EL (cell line): ENCODE measurements around the gene CACNA2D2.

Source experiments
- DNase-seq: peaks from one replicate; pipeline ENCODE4 v3.0.0-alpha.2; 2016

Gene CACNA2D2

DNA sequence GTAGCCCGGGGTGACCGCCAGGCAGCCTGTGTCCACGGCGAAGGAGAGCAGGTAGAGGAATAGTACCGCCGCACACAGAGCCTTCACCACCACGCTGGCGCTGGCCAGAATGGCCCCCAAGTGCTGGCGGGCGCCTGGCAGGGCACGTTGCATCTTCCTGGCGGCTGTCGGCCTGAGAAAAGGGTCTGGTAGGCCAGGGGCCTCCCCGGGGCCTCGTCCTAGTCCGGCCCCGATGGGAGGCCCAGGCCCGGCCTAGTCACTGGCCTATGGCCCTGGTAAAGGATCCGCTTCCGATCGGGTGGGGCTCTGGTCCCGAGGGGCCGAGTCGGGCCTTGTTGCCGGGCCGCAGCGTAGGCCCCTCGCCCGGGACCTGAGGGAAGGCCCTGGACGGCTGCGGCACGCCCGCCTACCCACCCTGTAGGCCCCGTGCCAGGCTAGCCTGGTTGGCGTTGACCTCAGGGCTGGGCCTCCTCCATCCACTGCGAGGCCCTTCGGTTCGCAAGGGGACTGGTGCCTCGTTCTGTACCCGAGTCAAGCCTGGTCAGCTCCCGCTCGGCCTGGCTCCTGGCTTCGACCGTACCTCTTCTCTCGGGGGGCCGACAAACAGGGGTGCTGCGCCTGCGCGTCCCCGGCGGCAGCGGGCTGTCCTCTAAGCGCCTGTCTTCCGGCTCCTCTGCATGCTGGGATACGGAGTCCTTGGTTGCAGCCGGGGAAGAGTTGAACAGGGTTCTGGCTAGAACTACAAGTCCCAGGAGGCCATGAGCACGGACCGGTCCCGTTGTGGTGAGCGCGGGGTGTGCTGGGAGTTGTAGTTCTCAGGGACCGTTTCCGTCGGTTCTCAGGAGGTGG, 144.3 kb downstream of the CACNA2D2 start, which contains the start of gene TMEM115:
TMEM115 (minus strand) TSS at position 611 of the 849 bp plus-strand sequence; CDS start at position 153, 458 bp downstream.
- peak; percentile 99 for DNase-seq

DNA sequence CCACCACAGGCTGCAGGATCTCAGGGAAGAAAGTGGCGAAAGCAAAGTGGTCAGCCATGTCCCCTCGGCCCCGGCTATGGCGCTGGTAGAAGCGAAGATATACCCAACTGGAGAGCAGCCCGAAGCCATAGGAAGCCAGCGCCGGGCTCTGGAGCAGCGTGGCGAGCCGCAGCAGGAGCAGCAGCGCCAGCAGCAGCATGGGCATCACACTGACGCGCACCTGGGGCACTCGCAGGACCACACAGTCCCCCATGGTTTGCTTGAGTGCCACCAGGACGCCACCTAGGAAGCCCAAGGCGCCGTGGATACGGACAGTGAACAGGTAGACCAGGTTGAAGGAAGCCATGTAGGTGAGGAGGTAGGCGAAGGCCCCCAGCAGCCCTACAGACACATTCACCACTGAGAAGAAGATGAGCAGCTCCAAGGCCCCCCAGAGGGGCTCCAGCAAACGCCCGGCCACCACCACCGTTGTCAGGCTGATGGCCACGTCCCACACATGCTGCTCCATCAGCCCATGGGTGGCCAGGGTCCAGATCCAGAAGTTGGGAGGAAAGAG, 145.0 kb downstream of the CACNA2D2 start:
- DNase-seq, result no peak

DNA sequence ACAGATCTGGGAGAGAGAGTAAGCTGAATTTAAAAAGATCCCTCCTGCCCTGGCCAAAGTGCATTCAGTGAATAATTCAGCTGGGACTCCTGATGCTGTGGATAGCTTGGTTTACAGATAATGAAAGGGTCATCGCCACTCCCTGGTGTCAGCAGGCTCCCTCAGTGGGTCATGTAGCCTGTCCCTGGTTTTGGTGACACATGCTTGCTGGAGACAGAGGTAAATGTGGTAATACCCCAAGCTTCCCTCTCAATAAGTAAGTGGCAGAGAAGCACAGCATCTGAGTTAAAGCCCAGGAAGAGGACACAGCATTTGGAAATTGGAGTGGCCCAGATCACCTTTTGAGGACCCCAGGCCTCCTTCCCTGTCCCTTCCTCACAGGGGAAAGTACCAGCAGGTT, 146.0 kb downstream of the CACNA2D2 start:
- DNase-seq, result no peak

DNA sequence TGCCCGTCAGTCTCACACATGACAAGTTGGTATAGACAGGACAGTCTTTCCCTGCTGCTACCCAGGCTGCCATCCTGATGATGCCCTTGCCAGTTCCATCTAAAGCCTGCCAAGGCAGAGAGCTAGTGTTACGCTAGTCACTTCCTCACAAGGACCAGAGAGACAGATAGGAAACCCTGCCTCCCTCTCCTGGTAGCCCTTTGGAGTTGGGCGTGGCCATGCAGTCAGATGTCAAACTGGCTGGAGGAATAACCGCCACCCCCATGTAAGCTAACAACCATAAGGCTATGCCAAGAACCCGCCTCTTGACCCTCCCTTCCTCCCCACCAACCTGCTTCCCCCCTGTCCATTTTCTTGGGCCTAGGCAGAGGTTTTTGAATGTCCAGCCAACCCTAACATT, 146.9 kb downstream of the CACNA2D2 start:
- peak; percentile 46 for DNase-seq

DNA sequence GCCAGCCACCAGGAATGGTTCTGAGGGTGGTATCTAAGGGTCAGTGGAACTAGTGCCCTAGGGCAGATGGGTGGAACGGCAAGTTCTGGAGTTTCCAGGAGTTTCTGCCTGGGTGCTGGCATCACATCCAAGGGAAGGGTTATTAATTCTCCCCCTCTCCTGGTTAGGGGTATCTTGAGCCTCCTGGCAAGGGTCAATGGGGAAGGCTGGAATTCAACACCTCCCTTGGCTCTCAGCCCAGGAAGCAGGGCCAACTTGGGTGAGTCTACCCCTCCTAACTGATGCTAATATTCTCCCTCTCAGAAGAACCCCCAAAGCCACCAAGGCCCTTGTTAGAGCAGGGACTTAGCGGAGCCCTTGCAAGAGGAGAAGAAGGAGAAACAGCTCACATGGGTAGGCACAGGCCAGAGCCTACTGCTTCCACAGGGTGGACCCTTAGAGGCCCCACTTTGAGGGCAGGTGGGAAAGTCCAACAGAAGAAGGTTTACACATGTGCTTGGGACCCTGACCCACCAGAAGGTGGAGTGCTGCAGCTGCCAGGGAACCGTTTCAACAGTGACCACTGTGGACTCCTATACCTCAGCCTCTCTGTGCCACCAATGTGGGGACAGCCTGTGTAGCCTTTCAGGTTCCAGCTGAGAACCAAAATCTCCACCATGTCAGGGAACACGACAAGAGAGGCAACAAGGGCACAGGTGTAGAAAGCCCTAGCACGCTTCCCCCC, 147.4 kb downstream of the CACNA2D2 start:
- no peak for DNase-seq

DNA sequence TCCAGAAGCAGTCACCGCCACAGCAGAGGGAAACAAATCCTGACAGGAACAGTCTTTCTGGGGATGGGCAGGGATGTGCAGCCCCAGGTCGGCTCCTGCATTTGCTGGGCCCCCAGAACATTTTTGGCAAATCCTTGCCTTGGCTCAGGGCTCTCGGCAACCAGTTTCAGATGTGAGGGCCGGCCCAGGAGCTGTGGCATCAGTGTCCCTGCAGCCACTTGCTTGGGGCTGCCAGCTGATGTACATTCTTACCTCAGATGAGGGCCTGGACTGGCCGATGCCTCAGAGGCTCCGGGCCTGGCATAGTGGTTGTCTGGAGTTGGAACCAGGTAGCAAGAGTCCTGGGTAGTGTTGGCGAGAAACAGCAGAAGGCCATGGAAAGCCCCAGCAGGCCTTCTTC, 148.6 kb downstream of the CACNA2D2 start:
- DNase-seq, result no peak

DNA sequence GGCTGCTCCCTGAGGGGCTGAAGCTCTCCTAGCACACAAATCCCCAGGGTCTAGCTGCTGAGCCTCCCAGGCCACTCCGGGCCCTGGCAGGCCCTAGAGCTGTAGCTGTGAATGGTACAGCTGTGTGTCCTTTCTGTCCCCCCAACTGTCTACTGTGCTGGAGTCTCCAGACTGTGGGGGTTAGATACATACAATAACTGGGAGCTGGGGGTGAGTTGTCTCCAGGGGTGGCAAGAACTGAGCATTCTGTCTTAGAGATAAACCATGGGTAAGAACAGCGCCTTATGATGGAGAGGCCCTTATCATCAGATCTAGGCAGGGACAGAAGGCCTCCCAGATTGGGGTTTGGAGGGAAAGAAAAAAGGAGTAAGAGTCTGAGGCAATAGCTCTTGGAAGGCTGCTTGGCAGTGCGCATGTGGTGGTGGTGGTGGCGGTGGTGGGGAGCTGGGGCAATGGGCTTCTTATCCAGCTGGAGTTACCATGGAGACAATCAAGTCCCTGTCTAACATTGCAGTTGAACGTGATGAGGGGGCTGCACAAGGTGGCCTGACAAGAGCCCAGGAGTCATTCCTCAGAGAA, 149.2 kb downstream of the CACNA2D2 start:
- DNase-seq, result no peak

DNA sequence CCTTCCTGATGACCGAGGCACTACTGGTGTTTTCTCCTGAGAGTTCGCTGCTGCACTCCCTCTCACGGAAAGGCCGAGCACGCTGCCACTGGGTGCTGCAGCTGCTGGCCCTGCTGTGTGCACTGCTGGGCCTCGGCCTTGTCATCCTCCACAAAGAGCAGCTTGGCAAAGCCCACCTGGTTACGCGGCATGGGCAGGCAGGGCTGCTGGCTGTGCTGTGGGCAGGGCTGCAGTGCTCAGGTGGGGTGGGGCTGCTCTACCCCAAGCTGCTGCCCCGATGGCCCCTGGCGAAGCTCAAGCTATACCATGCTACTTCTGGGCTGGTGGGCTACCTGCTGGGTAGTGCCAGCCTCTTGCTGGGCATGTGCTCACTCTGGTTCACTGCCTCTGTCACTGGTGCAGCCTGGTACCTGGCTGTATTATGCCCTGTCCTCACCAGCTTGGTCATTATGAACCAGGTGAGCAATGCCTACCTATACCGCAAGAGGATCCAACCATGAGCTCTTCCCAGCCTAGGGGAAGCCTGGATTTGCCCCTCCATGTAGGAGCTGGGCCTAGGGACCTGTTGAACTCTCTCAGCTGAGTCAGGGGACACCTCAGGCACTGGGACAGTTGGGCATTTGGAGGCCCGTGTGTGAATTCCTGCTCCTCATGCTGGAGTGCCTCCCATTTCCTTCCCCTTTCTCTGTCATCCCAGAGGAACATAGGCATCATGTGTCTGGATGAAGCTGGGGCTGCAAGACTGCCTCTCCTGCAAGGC, 150.0 kb downstream of the CACNA2D2 start:
- no peak for DNase-seq

DNA sequence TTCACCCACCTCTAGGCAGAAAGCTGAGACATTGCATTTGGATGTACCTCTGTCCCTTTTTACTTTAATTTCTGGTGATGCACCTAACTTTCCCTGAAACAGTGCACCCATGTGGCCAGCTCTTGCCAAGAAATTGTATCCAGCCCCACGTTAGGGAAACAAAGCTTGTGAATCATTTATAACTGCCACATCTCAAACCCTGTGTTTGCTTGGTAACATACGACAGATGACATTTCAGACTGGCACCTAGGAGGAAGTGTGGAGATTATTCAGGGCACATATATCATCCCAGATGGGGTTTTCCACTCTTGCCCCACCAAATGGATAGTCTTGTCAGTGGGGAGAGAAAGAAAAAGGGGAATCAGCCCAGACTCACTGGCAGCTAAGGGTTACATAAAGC, 150.7 kb downstream of the CACNA2D2 start:
- DNase-seq, result peak; percentile 38

DNA sequence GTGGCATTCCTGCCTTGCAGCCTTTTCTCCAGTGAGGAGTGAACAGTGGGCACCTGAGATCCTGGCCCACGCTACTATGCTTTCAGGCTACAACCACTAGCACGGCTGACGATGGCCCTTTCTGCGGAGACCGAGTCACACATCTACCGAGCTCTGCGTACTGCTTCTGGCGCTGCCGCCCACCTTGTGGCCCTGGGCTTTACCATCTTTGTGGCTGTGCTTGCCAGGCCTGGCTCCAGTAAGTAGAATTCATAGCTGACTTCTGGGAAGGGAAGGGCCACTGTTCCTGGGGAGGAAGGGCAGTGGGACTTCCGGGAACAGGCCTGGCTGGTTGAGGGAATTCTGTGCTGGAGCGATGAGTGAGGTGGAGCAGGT, 152.1 kb downstream of the CACNA2D2 start:
- no peak for DNase-seq

DNA sequence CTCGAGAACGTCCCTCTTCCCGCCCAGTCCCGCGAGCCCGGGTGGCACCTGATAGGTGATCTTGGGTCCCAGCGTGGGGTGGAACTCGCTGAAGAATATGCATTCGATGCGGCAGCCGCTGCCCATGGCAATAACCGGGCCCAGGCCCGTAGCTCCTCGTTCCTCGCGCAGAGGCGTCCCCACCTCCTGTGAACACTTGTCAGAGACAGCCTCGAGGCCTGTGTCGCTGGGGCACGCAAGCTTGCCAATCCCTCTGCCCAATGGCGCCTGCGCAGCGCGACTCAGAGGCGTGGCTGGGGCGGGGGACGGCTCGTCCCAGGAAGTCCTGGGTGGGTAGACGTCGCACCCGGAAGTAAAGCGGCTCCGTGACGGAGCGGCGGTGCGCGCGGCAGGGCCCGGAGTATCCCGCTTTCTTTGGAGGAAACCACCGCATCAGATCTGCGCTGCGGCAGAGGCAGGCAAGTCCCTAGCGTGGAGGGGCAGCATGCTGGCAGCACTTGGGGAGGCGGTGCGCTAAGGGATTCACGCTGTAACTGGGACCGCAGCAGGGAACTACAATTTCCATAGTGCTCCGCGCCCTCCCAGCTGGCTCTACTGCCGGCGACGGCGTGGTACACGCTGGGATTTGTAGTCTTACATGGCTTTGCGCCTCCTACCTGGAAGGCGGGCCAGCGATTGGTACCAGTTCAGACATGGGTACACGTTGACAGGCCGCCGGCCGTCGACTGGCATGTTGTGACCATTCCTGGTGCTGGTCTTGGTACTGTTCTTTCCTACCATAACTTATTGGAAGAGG, 152.7 kb downstream of the CACNA2D2 start, which contains the start of the genes CYB561D2 and NPRL2:
CYB561D2 (plus strand) TSS at position 336 of the 796 bp plus-strand sequence. CDS start 572 bp downstream, outside the sequence.
NPRL2 (minus strand) TSS at position 249 of the 796 bp plus-strand sequence; CDS start at position 126, 123 bp downstream.
- peak; percentile 94 for DNase-seq

DNA sequence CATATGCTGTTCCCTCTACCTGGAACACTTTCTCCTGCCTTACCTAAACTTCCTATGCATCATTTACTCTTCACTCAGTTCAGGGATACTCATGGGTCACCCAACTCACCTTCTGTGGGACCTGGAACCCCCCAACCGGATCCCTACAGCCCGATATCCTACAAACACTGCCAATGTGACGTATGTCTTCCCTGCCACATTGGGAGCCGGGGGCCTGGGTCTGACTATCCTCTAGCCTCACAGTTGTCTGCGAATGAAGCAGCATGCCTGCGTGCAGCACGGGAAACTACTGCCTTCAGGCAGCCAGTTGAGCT, 153.3 kb downstream of the CACNA2D2 start:
- DNase-seq, result no peak

DNA sequence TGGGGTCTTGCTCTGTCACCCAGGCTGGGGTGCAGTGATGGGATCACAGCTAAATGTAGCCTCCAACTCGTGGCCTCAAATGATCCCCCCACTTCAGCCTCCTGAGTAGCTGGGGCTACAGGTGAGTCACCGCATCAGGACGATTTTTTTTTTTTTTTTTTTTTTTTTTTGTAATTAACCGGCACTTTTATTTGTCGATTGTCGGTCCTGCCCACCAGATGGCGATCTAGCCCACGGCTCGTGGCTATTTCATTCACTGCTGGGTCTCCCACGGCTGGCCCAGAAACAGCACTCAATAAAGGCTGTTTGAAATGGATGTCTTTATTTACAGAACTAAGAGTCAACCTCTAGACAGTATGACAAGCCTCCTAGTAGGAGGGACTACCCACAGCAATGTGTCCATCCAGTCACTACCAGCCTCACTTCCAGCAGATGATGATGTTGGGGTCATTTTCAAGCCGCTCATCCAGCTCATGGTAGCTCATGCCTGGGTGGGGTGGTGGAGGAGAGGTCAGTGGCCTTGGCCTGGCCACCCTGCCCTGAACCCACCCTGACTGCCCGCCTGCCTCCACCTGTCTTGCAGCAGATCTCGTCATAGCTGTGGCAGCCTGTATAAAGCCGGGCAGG, 156.1 kb downstream of the CACNA2D2 start:
- DNase-seq, result peak; percentile 79

DNA sequence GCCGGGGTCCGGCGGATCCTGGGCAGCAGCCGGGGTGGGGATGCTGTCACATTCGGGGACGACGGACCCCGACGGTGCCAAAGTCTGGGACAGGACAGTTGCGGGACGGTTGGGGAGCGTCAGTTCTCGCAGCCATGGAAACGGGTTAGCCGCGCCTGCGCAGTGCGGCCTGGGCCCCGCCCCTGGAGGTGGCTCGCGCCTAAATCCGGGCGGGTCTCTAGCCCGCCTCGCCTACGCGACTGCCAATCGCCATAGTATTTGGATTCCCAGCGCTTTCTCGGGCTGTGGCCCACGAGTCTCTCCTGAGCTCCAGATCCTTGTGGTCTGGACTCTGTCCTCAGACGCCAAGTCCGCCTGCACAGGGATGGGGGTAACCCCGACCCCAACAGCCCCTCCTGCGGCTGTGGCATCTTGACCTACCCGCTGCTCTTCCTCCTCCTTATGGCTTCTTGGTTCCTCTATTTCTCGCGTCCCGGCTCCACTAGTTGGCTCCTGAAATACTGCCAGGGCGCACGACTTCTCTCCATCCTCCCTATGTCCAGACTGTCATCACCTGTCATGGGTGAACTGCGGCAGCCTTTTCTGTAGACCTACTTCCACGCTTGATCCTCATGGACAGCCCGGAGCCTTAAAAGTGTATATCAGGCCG, 157.7 kb downstream of the CACNA2D2 start, which contains the start of gene ZMYND10:
ZMYND10 (minus strand) TSS at position 147 of the 649 bp plus-strand sequence. CDS start 153 bp downstream, outside the sequence.
- peak; percentile 72 for DNase-seq

DNA sequence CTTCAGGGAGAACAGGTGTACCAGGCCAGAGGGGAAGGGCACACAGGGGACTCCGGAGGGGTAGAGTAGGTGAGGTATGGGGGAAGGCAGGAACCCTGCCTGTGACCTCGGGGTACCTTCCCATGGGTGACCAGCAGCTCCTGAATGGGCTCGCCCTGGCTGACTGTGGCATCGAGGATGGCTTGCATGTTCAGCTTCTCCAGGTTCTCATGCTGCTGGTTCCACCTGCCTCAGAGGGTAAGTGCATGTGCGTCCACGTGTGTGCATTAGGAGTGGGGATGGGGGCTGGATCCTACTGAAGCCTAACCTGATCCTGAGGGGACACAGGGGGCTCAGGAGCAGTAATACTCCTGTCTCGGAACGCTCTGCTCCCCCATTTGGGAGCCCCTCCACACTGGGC, 158.4 kb downstream of the CACNA2D2 start:
- no peak for DNase-seq

DNA sequence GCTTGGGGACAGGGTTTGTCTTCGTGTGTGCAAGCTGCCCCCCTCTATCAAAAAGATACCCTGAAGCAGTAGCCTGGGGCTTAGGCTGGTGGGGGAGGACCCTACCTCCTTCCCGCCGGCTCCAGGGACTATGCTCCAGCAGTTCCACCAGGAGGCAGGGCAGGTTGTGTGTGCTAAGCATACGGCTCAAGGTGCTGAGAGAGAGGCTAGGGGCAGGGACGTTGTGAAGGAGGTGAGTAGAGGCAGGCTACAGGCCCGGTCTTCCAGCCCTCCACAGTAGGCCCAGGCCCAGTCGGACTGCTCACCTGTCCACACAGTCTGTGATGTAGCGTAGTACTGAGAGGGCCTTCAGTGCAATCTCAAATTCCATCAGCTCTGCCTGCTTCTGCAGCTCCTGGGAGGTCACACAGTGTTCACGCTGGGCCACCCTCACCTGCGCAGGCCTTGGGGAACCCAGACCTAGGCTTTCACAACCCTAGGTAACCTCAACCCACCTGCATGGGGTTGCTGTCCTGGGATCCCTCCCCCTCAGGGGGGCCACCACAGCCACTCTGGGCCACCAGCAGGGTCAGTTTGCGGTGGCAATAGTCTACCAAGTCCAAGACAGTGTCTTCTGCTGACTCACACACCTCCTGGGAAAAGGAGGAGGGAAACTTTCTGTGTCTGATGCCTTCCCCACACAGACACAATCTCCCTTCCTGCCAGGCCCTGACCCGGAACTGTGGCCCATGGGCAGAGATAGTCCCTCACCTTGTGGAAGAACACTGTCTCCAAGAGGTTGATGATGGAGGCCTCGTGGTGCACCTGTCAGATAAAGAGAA, 160.4 kb downstream of the CACNA2D2 start:
- no peak for DNase-seq

DNA sequence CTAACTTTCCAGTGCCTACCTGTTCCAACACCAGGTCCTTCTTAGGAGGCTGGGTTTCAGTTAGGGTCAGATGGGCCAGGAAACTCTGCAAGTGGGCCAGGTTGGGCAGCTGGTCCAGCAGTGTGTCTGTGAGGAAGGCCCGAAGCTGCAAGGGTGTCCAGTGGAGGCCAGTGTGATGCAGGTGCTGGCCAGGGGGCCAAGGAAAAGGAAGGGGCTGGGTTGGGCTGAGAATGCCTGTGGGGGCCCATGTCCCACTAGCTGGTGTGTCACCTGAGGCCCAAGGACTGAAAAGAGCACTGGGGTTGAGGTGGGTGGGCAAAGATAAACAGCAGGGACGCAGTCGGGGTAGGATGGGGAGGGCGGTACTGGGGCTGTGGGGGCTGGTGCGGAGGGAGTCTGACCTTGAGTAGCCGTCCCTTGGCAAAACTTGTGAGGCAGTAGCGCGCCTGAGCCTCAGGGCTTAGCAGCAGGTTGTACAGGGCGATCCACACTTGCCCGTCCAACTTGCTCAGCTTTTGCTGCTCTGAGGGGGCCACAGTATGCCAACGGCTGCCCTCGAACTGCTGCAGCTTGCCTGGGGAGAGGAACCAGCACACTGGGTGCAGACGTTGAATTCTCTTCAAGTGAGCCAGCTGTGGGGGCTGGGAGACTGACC, 161.3 kb downstream of the CACNA2D2 start:
- DNase-seq, result no peak

DNA sequence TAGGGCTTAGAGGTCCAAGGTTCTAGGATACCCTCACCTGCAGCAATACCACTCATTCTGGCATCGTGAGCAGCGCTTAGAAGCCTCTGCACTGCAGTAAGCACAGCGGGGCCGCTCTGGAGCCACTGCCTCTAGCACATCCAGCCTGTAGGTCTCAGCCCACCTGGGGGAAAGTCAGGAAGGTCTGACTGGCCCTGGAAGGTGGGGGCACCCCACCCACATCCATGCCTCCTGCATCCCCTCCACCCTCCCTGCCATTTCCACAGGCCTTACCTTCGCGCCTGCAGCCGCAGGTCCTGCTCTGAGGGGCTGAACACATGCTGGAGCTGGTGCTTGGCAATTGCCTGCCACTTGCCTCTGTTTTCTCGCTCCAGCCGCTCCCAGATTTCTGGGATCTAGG, 161.9 kb downstream of the CACNA2D2 start:
- DNase-seq, result no peak
